Liver (tissue), 9 donors: ENCODE measurements around the gene MYOF. TPM values are rescaled to one million over a fixed set of nuclear protein-coding genes. Genes with fewer than 3 reads are reported as not detected.

Experiments used
- DNase-seq: peaks from one replicate; pipeline ENCODE4 v3.0.0-alpha.2; 2017; ENCODE audit warnings: low spot score
- H3K27ac ChIP-seq, 2 donors: one replicate each; pipeline ENCODE4 v1.7.0; 2013; ENCODE audit warnings: inconsistent platforms in 2 of 2, low read length in 2 of 2, control low read depth in 1 of 2, low read depth in 1 of 2, mild to moderate bottlenecking in 1 of 2
- H3K27me3 ChIP-seq, 4 donors: one replicate each; pipeline versions ENCODE4 v1.6.1 to v1.7.0; 2013; ENCODE audit warnings: low read length in 3 of 4, inconsistent platforms in 1 of 4, mild to moderate bottlenecking in 1 of 4, moderate library complexity in 1 of 4; ENCODE audit not compliant: control insufficient read depth in 4 of 4, insufficient read depth in 4 of 4
- H3K36me3 ChIP-seq, 4 donors: one replicate each; pipeline versions ENCODE4 v1.6.1 to v1.7.0; 2013; ENCODE audit warnings: low read length in 3 of 4, mild to moderate bottlenecking in 3 of 4, low read depth in 1 of 4, moderate library complexity in 1 of 4; ENCODE audit not compliant: control insufficient read depth in 4 of 4, insufficient read depth in 3 of 4
- H3K4me1 ChIP-seq, 4 donors: one replicate each; pipeline versions ENCODE4 v1.6.1 to v1.7.0; 2013; ENCODE audit warnings: low read length in 3 of 4, mild to moderate bottlenecking in 3 of 4, moderate library complexity in 1 of 4; ENCODE audit not compliant: control insufficient read depth in 4 of 4, insufficient read depth in 4 of 4
- H3K4me3 ChIP-seq, 3 donors: one replicate each; pipeline versions ENCODE4 v1.6.1 to v1.7.0; 2013; ENCODE audit warnings: low read length in 3 of 3, control low read depth in 1 of 3, low read depth in 1 of 3, mild to moderate bottlenecking in 1 of 3
- H3K9ac ChIP-seq, 2 donors: one replicate each; pipeline ENCODE4 v1.7.0; 2013; ENCODE audit warnings: low read length in 2 of 2, mild to moderate bottlenecking in 2 of 2, moderate library complexity in 2 of 2, control low read depth in 1 of 2, low read depth in 1 of 2
- H3K9me3 ChIP-seq, 4 donors: one replicate each; pipeline versions ENCODE4 v1.6.1 to v1.7.0; 2013; ENCODE audit warnings: low read length in 3 of 4; ENCODE audit not compliant: control insufficient read depth in 4 of 4
- ATF3 ChIP-seq: IDR thresholded peaks from 2 replicates; pipeline ENCODE4 v1.6.1; 2016; ENCODE audit warnings: antibody characterized with exemption
- CTCF ChIP-seq: fragments of 150-350 bp; IDR thresholded peaks from 2 replicates; pipeline ENCODE4 v1.5.1; 2017; ENCODE audit warnings: improper control_type of control experiment, low read depth, low read length; ENCODE audit not compliant: missing input control
- EGR1 ChIP-seq, 2 donors: IDR thresholded peaks; 2 replicates each; pipeline ENCODE4 v1.6.1; 2016 to 2018; ENCODE audit warnings: antibody characterized with exemption in 2 of 2, low read depth in 2 of 2
- FOXA1 ChIP-seq: IDR thresholded peaks from 2 replicates; pipeline ENCODE4 v1.6.1; 2016; ENCODE audit warnings: antibody characterized with exemption
- FOXA2 ChIP-seq: IDR thresholded peaks from 2 replicates; pipeline ENCODE4 v1.6.1; 2016; ENCODE audit warnings: antibody characterized with exemption
- GABPA ChIP-seq, 2 donors: IDR thresholded peaks in 1 of 2; conservative IDR thresholded peaks in 1 of 2; 2 replicates each; pipeline ENCODE4 v1.6.1; 2016; ENCODE audit warnings: antibody characterized with exemption in 2 of 2, mild to moderate bottlenecking in 1 of 2, moderate library complexity in 1 of 2
- HNF4A ChIP-seq, 2 donors: conservative IDR thresholded peaks; 2 replicates each; pipeline ENCODE4 v1.6.1; 2016; ENCODE audit warnings: antibody characterized with exemption in 2 of 2, mild to moderate bottlenecking in 2 of 2
- HNF4G ChIP-seq: IDR thresholded peaks from 2 replicates; pipeline ENCODE4 v1.6.1; 2016; ENCODE audit warnings: antibody characterized with exemption
- JUND ChIP-seq, 2 donors: IDR thresholded peaks; 2 replicates each; pipeline ENCODE4 v1.6.1; 2016; ENCODE audit warnings: antibody characterized with exemption in 2 of 2
- MAX ChIP-seq: IDR thresholded peaks from 2 replicates; pipeline ENCODE4 v1.6.1; 2016; ENCODE audit warnings: antibody characterized with exemption
- NR2F2 ChIP-seq: IDR thresholded peaks from 2 replicates; pipeline ENCODE4 v1.6.1; 2016; ENCODE audit warnings: antibody characterized with exemption
- RAD21 ChIP-seq, 2 donors: IDR thresholded peaks; 2 replicates each; pipeline ENCODE4 v1.6.1; 2016; ENCODE audit warnings: antibody characterized with exemption in 2 of 2, mild to moderate bottlenecking in 2 of 2
- REST ChIP-seq: IDR thresholded peaks from 2 replicates; pipeline ENCODE4 v1.6.1; 2016; ENCODE audit warnings: antibody characterized with exemption, mild to moderate bottlenecking
- RXRA ChIP-seq, 2 donors: IDR thresholded peaks; 2 replicates each; pipeline ENCODE4 v1.6.1; 2017 to 2018; ENCODE audit warnings: antibody characterized with exemption in 2 of 2, mild to moderate bottlenecking in 1 of 2
- SP1 ChIP-seq: IDR thresholded peaks from 2 replicates; pipeline ENCODE4 v1.6.1; 2018; ENCODE audit warnings: antibody characterized with exemption, mild to moderate bottlenecking
- TAF1 ChIP-seq: conservative IDR thresholded peaks from 2 replicates; pipeline ENCODE4 v1.6.1; 2016; ENCODE audit warnings: antibody characterized with exemption, mild to moderate bottlenecking
- YY1 ChIP-seq: IDR thresholded peaks from 2 replicates; pipeline ENCODE4 v1.6.1; 2016; ENCODE audit warnings: antibody characterized with exemption, mild to moderate bottlenecking
- ZBTB33 ChIP-seq: IDR thresholded peaks from 2 replicates; pipeline ENCODE4 v1.6.1; 2016; ENCODE audit warnings: antibody characterized with exemption
- WGBS: extraction: QIAGEN DNeasy Blood & Tissue Kit; methylation state at CpG from one replicate; pipeline ENCODE4 v1.1.7; 2013; 5-methylcytosine and 5-hydroxymethylcytosine counted together
- polyA plus RNA-seq, 2 donors: library from polyadenylated mRNA; stranded (reverse) in 1 of 2; unstranded in 1 of 2; fragments of 200-250 nt in 1 of 2; fragments of >200 nt in 1 of 2; fragmentation: Nextera tagmentation in 1 of 2; extraction: Ambion mirVana in 1 of 2; gene quantifications; one replicate each; pipeline versions ENCODE4 v1.2.1 to v1.2.3, GENCODE V29; 2013 to 2015
- total RNA-seq, 2 donors: library from RNA; depleted of rRNA; stranded (reverse); fragments of >200 nt; gene quantifications; one replicate each; pipeline ENCODE4 v1.2.3, GENCODE V29; 2014
- donor health status: healthy.
- donor health status: healthy.
- donor health status: healthy.
- donor health status: healthy.
- donor health status: healthy.

MYOF gene
- total and polyA plus RNA-seq, 4 donors, result 0.89 to 5.7 (median 3.2) TPM

- H3K36me3 ChIP-seq, result no peaks in the 10 kb centered on the region
- peak overlapping the region; percentile 77 to 78 for H3K27ac ChIP-seq
- H3K9ac ChIP-seq, result no peak overlapping the region
- no peak for DNase-seq
- no peak overlapping the region for H3K4me3 ChIP-seq
- H3K27me3 ChIP-seq, result no peaks in the 10 kb centered on the region
- no peaks in the 10 kb centered on the region for H3K4me1 ChIP-seq
- TF ChIP-seq CTCF, result no peak
- no peak for TF ChIP-seq ATF3
- no peak for TF ChIP-seq RAD21 (IDR thresholded peaks at IDR 0.05)
- TF ChIP-seq ZBTB33, result no peak
- TF ChIP-seq TAF1, result no peak
- TF ChIP-seq JUND (IDR thresholded peaks at IDR 0.05), result peak; percentile 7 to 48
- TF ChIP-seq HNF4G, result no peak
- no peak for TF ChIP-seq MAX
- TF ChIP-seq REST, result peak; percentile 17
- TF ChIP-seq FOXA1, result no peak
- peak; percentile 14 for TF ChIP-seq SP1
- no peak for TF ChIP-seq FOXA2
- no peak for TF ChIP-seq GABPA (IDR thresholded peaks at IDR 0.05 in 1 of 2, conservative IDR thresholded peaks at IDR 0.05 in 1 of 2)
- TF ChIP-seq RXRA (IDR thresholded peaks at IDR 0.05), result peak in 1 of 2 donors; percentile 14
- no peak for TF ChIP-seq YY1
- no peak for TF ChIP-seq EGR1 (IDR thresholded peaks at IDR 0.05; ENCODE audit: low read depth in 2 of 2)
- TF ChIP-seq HNF4A (conservative IDR thresholded peaks at IDR 0.05), result no peak
- no peak for TF ChIP-seq NR2F2
- no peaks in the 10 kb centered on the region for H3K9me3 ChIP-seq
- WGBS, result 67% methylated on average over 18 of the region's 18 CpGs
These were observed 44.8 kb downstream of the MYOF start for GRCh38 chr10:93437086-93437945.
